Epithelial cell of prostate (primary cell): ENCODE data around the gene FLNC.

ENCODE experiments used
- DNase-seq: peaks from one replicate; pipeline ENCODE4 v3.0.0-alpha.2; 2011; ENCODE audit warnings: low read depth, low spot score
- H3K27ac ChIP-seq: fragments of 450-650 bp; 2 replicates; pipeline ENCODE4 v1.5.1; 2017; ENCODE audit warnings: mild to moderate bottlenecking

Gene FLNC

GRCh38 chr7:128830231-128831177, at the start of gene FLNC:
Gene FLNC (plus strand): TSS chr7:128830406. CDS start chr7:128830638, 232 bp downstream.
- DNase-seq, result no peak
- no peak within 1 kb of the TSS for H3K27ac ChIP-seq

GRCh38 chr7:128781126-128781525, 49.1 kb upstream of the FLNC start:
- no peak overlapping the region for H3K27ac ChIP-seq
- DNase-seq, result no peak

GRCh38 chr7:128781851-128782250, 48.4 kb upstream of the FLNC start:
- H3K27ac ChIP-seq, result no peak overlapping the region
- DNase-seq, result no peak

- H3K27ac ChIP-seq, result no peak overlapping the region
- DNase-seq, result no peak
These were observed 46.9 kb upstream of the FLNC start for GRCh38 chr7:128783143-128783861.

- peak; percentile 22 for DNase-seq
- H3K27ac ChIP-seq, result no peak overlapping the region
These were observed 44.5 kb upstream of the FLNC start for GRCh38 chr7:128785738-128786137.

GRCh38 chr7:128788446-128789412, 41.5 kb upstream of the FLNC start:
- no peak overlapping the region for H3K27ac ChIP-seq
- no peak for DNase-seq

- no peak overlapping the region for H3K27ac ChIP-seq
- no peak for DNase-seq
These were observed 39.7 kb upstream of the FLNC start for GRCh38 chr7:128790315-128791041.

GRCh38 chr7:128791121-128791971, 38.9 kb upstream of the FLNC start, which contains the start of gene CCDC136:
Gene CCDC136 (plus strand): TSS chr7:128791968. CDS start chr7:128792412, 444 bp downstream.
- H3K27ac ChIP-seq, result no peak within 1 kb of the TSS
- no peak for DNase-seq

GRCh38 chr7:128791972-128792327, 38.3 kb upstream of the FLNC start:
- no peak for DNase-seq

GRCh38 chr7:128792471-128793180, 37.6 kb upstream of the FLNC start:
- DNase-seq, result no peak
- no peak overlapping the region for H3K27ac ChIP-seq

More at GRCh38 chr7:128791972-128792327, 38.3 kb upstream of the FLNC start:
- no peak overlapping the region for H3K27ac ChIP-seq

GRCh38 chr7:128793181-128793547, 37.0 kb upstream of the FLNC start:
- no peak overlapping the region for H3K27ac ChIP-seq
- no peak for DNase-seq

GRCh38 chr7:128794020-128794419, 36.2 kb upstream of the FLNC start:
- H3K27ac ChIP-seq, result no peak overlapping the region
- no peak for DNase-seq

GRCh38 chr7:128794436-128794835, 35.8 kb upstream of the FLNC start:
- no peak for DNase-seq
- no peak overlapping the region for H3K27ac ChIP-seq

GRCh38 chr7:128795129-128795528, 35.1 kb upstream of the FLNC start:
- no peak overlapping the region for H3K27ac ChIP-seq
- DNase-seq, result no peak

- no peak for DNase-seq
These were observed 33.9 kb upstream of the FLNC start for GRCh38 chr7:128796327-128796726.

GRCh38 chr7:128799451-128799850, 30.8 kb upstream of the FLNC start:
- no peak overlapping the region for H3K27ac ChIP-seq

More at GRCh38 chr7:128796327-128796726, 33.9 kb upstream of the FLNC start:
- H3K27ac ChIP-seq, result no peak overlapping the region

GRCh38 chr7:128800567-128800966, 29.6 kb upstream of the FLNC start:
- no peak for DNase-seq
- no peak overlapping the region for H3K27ac ChIP-seq

More at GRCh38 chr7:128799451-128799850, 30.8 kb upstream of the FLNC start:
- no peak for DNase-seq

- no peak for DNase-seq
- H3K27ac ChIP-seq, result no peak overlapping the region
These were observed 29.2 kb upstream of the FLNC start for GRCh38 chr7:128801003-128801402.
